HT-29 (cell line): Measurements from ENCODE around the gene FAM83F. TPM values are rescaled to one million over a fixed set of nuclear protein-coding genes. Genes with fewer than 3 reads are reported as not detected.

Experiments
- DNase-seq: peaks from one replicate; pipeline ENCODE4 v3.0.0-alpha.2; 2015; ENCODE audit warnings: low spot score
- total RNA-seq: library from RNA; depleted of rRNA; stranded (reverse); fragments of >200 nt; shearing (Covaris generic); gene quantifications from 2 replicates; pipeline ENCODE4 v1.2.3, GENCODE V29; 2014

The FAM83F gene
- total RNA-seq, 1 experiment from 2014 or later = 6.0 TPM

- no peak for DNase-seq
Observed at GRCh38 chr22:39965748-39966147, 29.0 kb upstream of the FAM83F start.

GRCh38 chr22:39966470-39966869, 28.3 kb upstream of the FAM83F start:
- no peak for DNase-seq

- DNase-seq = no peak
Observed at GRCh38 chr22:39967103-39967829, 27.5 kb upstream of the FAM83F start.

- DNase-seq = no peak
Observed at GRCh38 chr22:39967996-39968972, 26.5 kb upstream of the FAM83F start.

GRCh38 chr22:39970742-39971141, 24.0 kb upstream of the FAM83F start:
- no peak for DNase-seq

GRCh38 chr22:39972641-39973040, 22.1 kb upstream of the FAM83F start:
- no peak for DNase-seq

- DNase-seq = no peak
Observed at GRCh38 chr22:39973656-39974055, 21.1 kb upstream of the FAM83F start.

- DNase-seq = no peak
Observed at GRCh38 chr22:39974065-39974464, 20.7 kb upstream of the FAM83F start.

GRCh38 chr22:39979048-39979447, 15.7 kb upstream of the FAM83F start:
- no peak for DNase-seq

GRCh38 chr22:39979458-39979857, 15.3 kb upstream of the FAM83F start:
- no peak for DNase-seq

- no peak for DNase-seq
Observed at GRCh38 chr22:39980596-39980995, 14.2 kb upstream of the FAM83F start.

- no peak for DNase-seq
Observed at GRCh38 chr22:39983346-39983745, 11.4 kb upstream of the FAM83F start.

GRCh38 chr22:39984006-39984405, 10.7 kb upstream of the FAM83F start:
- DNase-seq = no peak

GRCh38 chr22:39984746-39985145, 10.0 kb upstream of the FAM83F start:
- no peak for DNase-seq

GRCh38 chr22:39985383-39986035, 9.2 kb upstream of the FAM83F start:
- DNase-seq = no peak

- no peak for DNase-seq
Observed at GRCh38 chr22:39988386-39989114, 6.2 kb upstream of the FAM83F start.

GRCh38 chr22:39989633-39990032, 5.1 kb upstream of the FAM83F start:
- no peak for DNase-seq

GRCh38 chr22:39990686-39991085, 4.1 kb upstream of the FAM83F start:
- DNase-seq = no peak

GRCh38 chr22:39991159-39991860, 3.4 kb upstream of the FAM83F start:
- DNase-seq = peak; percentile 38

- no peak for DNase-seq
Observed at GRCh38 chr22:39992088-39992826, 2.5 kb upstream of the FAM83F start.
